ENCODE measurements around the gene PRDM16. TPM values are rescaled to one million over a fixed set of nuclear protein-coding genes. Genes with fewer than 3 reads are reported as not detected.

Gene PRDM16
- total and polyA plus RNA-seq, 2 of the 13 experiments (the other 11 are each of a cell fraction or from before 2014, with no cell fraction given): 0.15 to 0.81 TPM

DNA sequence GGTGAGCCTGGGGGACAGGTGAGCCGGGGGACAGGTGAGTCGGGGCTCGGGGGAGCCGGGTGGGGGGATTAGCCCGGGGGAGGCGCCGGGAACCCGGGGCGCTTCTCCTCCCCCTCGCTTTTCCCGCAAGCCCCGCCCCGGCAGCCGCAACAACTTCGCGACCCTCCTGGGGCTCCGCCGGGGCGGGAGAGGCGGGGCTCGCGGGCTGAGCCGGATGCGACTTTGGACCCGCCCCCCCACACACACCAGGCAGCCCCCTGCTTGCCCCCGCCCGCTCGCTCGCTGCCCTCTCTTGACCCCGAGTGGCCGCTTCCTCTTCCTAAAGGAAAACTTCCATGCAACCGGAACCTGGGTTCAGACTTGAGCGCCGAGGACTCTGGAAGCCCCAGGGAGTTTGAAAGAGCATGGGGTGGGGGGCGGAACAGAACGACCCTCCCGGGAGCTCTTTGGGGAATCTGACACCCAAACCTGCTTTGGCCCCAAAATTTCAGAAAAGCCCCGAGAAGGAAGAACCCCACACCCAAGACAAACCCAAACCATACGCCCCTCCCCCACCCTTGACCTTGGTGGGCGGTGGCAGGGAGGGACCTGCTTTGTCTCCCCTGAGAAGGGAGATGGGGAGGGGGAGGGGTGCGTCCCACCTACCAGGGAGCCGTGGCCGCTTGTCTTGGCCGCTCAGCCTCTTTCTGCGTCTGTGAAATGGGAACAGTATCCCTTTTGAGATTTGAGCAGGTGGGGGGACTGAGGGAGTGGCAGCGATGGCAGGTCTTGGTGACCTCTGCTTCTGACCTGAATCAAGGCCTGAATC lies 386.0 kb downstream of the PRDM16 start (continued):
- TF ChIP-seq, protein P1, sequence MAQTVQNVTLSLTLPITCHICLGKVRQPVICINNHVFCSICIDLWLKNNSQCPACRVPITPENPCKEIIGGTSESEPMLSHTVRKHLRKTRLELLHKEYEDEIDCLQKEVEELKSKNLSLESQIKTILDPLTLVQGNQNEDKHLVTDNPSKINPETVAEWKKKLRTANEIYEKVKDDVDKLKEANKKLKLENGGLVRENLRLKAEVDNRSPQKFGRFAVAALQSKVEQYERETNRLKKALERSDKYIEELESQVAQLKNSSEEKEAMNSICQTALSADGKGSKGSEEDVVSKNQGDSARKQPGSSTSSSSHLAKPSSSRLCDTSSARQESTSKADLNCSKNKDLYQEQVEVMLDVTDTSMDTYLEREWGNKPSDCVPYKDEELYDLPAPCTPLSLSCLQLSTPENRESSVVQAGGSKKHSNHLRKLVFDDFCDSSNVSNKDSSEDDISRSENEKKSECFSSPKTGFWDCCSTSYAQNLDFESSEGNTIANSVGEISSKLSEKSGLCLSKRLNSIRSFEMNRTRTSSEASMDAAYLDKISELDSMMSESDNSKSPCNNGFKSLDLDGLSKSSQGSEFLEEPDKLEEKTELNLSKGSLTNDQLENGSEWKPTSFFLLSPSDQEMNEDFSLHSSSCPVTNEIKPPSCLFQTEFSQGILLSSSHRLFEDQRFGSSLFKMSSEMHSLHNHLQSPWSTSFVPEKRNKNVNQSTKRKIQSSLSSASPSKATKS (CRISPR knock-in tag; IDR thresholded peaks at IDR 0.05): no peak
- TF ChIP-seq ZNF766 (CRISPR knock-in tag; IDR thresholded peaks at IDR 0.05; ENCODE audit: borderline replicate concordance) (0 out of 2 replicates have a peak, but pooled peaks have one; percentile 26), ZNF496 (CRISPR knock-in tag; IDR thresholded peaks at IDR 0.05; ENCODE audit: insufficient replicate concordance) (no peak), KLF9 (CRISPR knock-in tag; IDR thresholded peaks at IDR 0.05; ENCODE audit: low read depth) (no peak), ZNF563 (CRISPR knock-in tag; IDR thresholded peaks at IDR 0.05) (no peak), ZNF713 (CRISPR knock-in tag; IDR thresholded peaks at IDR 0.05) (no peak; the same call in 1 of the 2 replicates), ZNF317 (CRISPR knock-in tag; IDR thresholded peaks at IDR 0.05) (0 out of 2 replicates have a peak, but pooled peaks have one; percentile 22), ZNF354B (CRISPR knock-in tag; IDR thresholded peaks at IDR 0.05) (no peak), ZFP36 (IDR thresholded peaks at IDR 0.05; ENCODE audit: borderline replicate concordance, low read depth, low read length, partially characterized antibody) (no peak), ZNF510 (CRISPR knock-in tag; IDR thresholded peaks at IDR 0.05; ENCODE audit: low read depth) (no peak), NFE2L1 (CRISPR knock-in tag; IDR thresholded peaks at IDR 0.05; ENCODE audit: borderline replicate concordance) (no peak), ZNF672 (CRISPR knock-in tag; IDR thresholded peaks at IDR 0.05) (0 out of 2 replicates have a peak, but pooled peaks have one; percentile 43), ZNF224 (CRISPR knock-in tag; IDR thresholded peaks at IDR 0.05) (no peak), ELF1 (CRISPR knock-in tag; IDR thresholded peaks at IDR 0.05) (peak; percentile 59), ZNF296 (CRISPR knock-in tag; conservative IDR thresholded peaks at IDR 0.05) (no peak), ELF3 (CRISPR knock-in tag; IDR thresholded peaks at IDR 0.05) (peak; percentile 77; the same call in 1 of the 2 replicates), XRCC5 (optimal IDR thresholded peaks at IDR 0.05; ENCODE audit: low read length) (no peak), SOX13 (IDR thresholded peaks at IDR 0.05) (peak; percentile 18; the same call in 1 of the 2 replicates), SOX13 (CRISPR knock-in tag; conservative IDR thresholded peaks at IDR 0.05 in 1 of 2, IDR thresholded peaks at IDR 0.05 in 1 of 2) (peak; percentile 58 to 85; a peak in 2 of 4 replicates), ZNF350 (CRISPR knock-in tag; IDR thresholded peaks at IDR 0.05; ENCODE audit: borderline replicate concordance, low read depth) (peak; percentile 20; the same call in 1 of the 2 replicates), SATB2 (CRISPR knock-in tag; IDR thresholded peaks at IDR 0.05) (no peak), HDAC1 (CRISPR knock-in tag; IDR thresholded peaks at IDR 0.05) (peak; percentile 44; the same call in 1 of the 2 replicates), ZNF737 (CRISPR knock-in tag; IDR thresholded peaks at IDR 0.05; ENCODE audit: borderline replicate concordance) (no peak), MAZ (IDR thresholded peaks at IDR 0.05; ENCODE audit: borderline replicate concordance, low read depth, low read length) (peak; percentile 93), MAZ (CRISPR knock-in tag; IDR thresholded peaks at IDR 0.05; ENCODE audit: low read depth) (no peak)
- TF ChIP-seq, protein P2, sequence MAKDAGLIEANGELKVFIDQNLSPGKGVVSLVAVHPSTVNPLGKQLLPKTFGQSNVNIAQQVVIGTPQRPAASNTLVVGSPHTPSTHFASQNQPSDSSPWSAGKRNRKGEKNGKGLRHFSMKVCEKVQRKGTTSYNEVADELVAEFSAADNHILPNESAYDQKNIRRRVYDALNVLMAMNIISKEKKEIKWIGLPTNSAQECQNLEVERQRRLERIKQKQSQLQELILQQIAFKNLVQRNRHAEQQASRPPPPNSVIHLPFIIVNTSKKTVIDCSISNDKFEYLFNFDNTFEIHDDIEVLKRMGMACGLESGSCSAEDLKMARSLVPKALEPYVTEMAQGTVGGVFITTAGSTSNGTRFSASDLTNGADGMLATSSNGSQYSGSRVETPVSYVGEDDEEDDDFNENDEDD (CRISPR knock-in tag; IDR thresholded peaks at IDR 0.05; ENCODE audit: borderline replicate concordance): peak; percentile 44; the same call in 1 of the 2 replicates
- TF ChIP-seq, protein P3, sequence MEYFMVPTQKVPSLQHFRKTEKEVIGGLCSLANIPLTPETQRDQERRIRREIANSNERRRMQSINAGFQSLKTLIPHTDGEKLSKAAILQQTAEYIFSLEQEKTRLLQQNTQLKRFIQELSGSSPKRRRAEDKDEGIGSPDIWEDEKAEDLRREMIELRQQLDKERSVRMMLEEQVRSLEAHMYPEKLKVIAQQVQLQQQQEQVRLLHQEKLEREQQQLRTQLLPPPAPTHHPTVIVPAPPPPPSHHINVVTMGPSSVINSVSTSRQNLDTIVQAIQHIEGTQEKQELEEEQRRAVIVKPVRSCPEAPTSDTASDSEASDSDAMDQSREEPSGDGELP (IDR thresholded peaks at IDR 0.05; ENCODE audit: borderline replicate concordance, low read depth): peak; percentile 45; the same call in 1 of the 2 replicates
